ENCODE data around the gene ZDHHC14.

The ZDHHC14 gene

GRCh38 chr6:157631838-157632614 is 251.0 kb downstream of the ZDHHC14 start:
- no peak for DNase-seq

DNA sequence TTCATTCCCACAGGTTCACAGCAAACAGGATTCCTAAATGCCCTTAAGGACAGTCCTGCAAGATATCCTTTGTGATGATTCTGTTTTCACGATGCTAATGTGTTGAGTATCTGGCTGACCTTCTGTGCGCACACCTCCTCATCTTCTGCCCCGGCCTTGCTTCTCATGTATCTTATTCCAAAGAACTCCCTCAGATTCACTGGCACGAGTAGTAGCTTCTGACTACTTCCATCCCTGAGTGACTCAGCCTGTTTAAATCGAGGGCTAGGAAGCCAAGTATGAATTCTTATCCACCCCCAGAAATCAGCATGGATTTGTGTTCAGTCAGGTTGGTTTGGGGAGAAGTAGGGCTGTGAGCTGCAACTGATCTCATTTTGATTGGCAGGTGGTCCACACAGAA is 251.8 kb downstream of the ZDHHC14 start:
- DNase-seq, result no peak

GRCh38 chr6:157634546-157634945 is 253.6 kb downstream of the ZDHHC14 start:
- DNase-seq, result peak; percentile 21 to 28

GRCh38 chr6:157635388-157636244 is 254.6 kb downstream of the ZDHHC14 start:
- DNase-seq, result peak in 1 of 2 donors; percentile 15

DNA sequence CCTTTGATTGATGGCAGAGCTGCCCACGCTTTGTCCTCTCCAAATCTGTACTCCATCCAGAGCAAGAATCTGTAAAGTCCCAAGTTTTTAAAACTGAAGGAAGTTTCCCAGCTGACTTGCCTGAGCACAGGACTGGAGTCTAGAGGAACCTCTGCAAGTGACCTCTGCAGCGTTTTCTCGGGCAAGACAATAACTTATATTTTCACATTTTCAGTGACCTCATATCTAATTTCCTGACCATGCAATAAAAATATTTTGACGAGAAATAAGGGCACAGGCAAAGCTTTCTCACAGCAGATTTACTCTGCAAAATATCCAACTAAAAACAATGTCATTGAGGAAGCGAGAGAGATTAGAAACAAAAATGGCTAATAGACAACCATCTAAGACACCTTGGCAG is 256.5 kb downstream of the ZDHHC14 start:
- DNase-seq, result no peak

GRCh38 chr6:157637941-157638662 is 257.1 kb downstream of the ZDHHC14 start:
- no peak for DNase-seq

- DNase-seq, result no peak
Measured at GRCh38 chr6:157638779-157639178, 257.8 kb downstream of the ZDHHC14 start.

DNA sequence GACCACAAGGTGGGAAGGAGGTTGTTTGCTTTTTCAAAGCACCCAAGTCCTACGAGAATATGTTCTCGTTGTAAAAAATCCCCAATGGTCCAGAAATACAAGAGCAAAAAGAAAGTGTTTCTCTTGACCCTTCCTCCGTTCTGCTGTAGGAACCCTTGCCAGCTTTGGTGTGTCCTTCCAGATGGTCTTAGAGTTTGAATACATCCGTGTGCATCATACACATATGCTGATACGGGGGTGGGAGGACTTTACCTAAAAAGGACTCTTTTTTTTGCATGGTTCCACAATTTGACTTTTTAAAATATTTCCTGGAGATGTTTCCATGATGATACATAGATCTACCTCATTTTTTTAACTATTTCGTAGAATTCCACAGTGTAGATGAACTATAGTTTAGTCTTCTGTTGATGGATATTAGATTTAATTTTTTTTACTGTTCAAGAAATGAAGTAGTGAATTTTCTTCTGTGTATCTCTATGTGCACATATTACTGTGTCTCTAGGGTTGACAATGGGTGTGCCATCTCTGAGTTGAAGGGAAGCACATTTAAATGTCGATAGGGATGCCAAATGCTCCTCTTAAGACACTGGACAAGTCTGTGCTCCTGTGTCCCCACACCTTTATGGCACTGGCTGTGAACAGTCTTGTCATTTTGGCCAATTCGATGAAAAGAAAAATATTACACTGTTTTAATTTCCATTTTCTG is 259.9 kb downstream of the ZDHHC14 start:
- no peak for DNase-seq

DNA sequence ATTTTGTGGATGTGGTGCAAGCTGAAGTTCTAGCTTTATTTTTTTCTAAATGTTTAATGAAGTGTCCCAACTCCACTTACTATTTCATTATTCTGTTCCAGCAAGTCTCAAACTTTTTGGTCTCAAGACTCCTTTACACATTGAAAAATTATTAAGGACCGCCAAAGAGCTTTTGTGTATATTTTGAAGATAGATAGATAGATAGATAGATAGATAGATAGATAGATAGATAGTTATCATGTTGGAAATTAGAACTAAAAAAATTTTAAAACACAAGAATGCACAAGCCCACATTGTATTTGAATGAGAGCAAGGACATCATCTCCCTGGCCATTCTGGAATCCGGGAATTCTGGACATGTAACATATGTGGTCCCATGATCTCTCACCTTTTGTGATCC is 260.8 kb downstream of the ZDHHC14 start:
- no peak for DNase-seq

DNA sequence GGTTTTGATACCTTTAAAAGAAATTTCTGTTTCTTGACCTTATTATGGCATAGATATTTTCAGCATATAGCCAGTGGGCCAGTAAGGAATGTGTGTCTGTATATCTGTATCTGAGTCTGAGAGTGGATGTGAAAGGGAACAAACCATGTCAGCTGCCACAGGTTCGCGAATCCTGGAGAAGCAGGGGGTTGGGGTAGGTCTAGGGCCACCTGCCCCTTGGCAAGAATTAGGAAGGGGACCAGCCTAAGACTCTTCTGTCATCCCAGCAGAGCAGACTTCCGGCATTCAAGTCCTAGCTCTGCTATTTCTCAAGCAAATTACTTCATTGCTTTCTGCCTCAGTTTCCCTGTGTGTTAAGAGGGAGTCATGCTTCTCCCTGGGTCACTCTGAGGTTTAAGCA is 261.7 kb downstream of the ZDHHC14 start:
- DNase-seq, result no peak

DNA sequence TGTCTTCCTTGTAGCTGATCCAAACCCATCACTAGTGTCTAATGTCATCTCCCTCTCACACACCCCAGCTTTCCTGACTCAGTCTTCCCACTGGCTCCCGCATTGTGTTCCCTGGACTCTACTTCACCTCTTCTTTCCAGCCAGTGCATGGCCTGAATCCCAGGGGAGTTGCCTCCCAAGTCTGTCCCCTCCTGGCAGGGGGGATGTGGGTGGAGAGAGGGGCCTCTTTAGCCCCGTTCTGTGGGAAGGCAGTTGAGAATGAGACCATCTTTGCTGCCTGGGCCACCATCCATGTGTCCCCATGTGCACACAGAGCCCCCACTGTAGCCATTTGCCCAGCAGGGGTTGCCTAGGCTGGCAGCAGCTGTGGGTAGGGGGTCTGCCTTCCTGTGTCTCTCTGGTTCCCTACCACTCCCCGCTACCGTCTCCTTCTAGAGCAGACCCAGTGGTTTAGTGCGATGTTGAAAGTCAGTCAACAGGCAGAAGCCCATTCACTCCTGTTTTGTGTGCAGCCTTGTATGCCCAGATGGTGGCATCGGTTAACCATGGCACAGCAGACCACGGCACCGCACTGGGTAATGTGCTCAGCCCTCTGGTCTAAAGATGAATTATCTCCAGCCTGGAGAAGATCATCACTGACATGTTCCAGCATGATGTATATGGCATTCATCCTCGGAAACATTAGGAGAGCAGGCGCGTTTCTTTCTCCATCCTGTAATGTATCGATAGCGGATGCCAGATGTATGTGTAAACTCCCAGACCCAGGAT is 263.2 kb downstream of the ZDHHC14 start:
- no peak for DNase-seq

GRCh38 chr6:157645201-157645795 is 264.3 kb downstream of the ZDHHC14 start:
- DNase-seq, result no peak

- DNase-seq, result no peak
Measured at GRCh38 chr6:157646012-157646411, 265.0 kb downstream of the ZDHHC14 start.

GRCh38 chr6:157647261-157647915 is 266.4 kb downstream of the ZDHHC14 start:
- peak; percentile 26 to 34 for DNase-seq

DNA sequence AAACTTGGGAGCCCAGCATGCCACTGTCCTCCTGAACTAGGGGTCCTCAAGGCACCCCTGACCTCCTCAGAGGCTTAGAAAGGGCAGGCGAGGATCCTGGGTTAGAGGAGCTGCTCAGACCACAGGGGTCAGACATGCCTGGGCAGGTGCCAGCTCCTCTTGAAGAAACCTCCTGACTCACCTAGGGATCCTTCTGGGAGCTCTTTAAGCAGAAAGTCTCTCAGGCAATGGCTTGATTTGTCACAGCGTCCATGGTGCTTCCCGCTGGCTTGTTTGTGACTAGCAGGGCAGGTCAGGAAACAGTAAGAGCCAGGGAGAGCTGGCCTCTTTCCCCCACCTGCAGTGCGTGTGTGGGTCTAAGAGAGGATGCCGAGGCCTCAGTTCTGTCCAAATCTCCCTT is 267.6 kb downstream of the ZDHHC14 start:
- DNase-seq, result no peak

DNA sequence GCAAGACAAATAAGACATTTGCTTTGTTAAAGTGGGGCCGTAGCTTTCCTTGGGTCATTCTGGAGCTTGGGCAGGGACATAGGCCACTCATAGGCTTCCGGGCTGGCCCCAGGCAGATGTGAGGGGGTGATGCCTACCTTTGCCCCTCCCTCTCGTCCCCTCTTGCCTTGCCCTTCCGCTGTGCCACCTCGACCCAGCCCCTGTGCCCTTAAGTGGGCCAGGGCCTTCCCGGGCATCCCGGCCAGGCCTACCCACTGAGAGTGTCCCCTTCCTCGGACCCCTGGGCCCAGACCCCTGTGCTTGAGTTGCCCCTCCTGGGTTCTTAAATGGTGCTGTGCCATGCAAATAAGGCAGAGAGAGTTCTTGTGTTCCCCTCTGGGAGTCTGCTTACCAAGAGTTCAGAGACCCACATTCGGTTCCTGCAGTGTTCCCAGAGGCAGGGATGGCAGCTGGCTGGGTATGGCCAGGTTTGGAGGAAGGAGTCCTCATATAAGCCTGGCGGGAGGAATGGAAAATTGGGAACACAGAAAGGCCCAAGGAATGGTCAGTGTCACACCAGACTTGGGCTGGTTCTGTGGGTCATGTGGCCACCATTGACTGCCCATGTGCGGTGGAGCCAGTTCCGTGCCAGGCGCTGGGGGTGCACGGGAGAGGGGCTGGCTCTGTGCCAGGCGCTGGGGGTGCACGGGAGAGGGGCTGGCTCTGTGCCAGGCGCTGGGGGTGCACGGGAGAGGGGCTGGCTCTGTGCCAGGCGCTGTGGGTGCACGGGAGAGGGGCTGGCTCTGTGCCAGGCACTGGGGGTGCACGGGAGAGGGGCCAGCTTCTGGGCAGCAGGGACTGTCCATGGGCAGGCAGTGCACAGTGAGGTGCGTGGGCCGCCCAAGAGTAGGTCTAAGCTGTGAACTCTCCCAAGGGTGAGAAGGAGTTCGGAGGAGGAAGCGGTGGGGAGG is 268.6 kb downstream of the ZDHHC14 start:
- DNase-seq, result no peak

DNA sequence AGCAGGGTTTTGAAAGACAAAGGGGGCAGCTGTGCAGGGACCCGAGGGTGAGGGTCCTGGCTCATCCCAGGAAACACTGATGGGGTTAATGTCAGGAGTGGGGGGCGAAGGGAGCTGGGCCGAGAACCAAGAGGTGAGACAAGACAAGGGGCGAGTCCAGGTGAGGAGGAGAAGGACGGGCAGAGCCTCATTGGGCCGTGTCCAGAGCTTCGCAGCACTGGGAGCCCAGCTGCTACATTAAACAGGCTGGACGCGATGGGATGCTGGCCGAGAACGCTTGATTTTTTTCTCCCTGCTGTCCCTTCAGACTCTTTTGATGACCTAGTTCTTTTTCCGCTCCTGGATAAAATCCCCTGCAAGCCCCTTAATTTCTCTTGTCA is 269.3 kb downstream of the ZDHHC14 start:
- DNase-seq, result no peak

DNA sequence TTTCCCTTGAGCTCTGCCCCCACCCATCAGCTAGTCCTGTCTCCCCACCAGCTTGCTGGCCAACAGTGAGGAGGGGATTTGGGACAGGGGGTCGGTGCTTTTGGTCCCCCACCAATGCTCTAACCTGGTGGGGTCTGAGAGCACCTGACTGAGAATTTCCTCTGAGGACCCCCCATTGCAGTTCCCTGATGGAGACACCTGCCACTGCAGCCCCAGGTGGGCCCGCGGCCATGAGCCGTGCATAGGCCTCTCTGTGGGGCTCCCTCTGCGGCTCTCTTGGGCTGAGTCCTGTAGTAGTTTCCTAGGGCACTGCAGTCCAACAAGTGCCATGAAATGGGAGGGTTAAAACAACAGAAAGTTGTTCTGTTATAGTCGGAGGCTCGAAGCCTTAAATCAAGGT is 269.8 kb downstream of the ZDHHC14 start:
- DNase-seq, result no peak

DNA sequence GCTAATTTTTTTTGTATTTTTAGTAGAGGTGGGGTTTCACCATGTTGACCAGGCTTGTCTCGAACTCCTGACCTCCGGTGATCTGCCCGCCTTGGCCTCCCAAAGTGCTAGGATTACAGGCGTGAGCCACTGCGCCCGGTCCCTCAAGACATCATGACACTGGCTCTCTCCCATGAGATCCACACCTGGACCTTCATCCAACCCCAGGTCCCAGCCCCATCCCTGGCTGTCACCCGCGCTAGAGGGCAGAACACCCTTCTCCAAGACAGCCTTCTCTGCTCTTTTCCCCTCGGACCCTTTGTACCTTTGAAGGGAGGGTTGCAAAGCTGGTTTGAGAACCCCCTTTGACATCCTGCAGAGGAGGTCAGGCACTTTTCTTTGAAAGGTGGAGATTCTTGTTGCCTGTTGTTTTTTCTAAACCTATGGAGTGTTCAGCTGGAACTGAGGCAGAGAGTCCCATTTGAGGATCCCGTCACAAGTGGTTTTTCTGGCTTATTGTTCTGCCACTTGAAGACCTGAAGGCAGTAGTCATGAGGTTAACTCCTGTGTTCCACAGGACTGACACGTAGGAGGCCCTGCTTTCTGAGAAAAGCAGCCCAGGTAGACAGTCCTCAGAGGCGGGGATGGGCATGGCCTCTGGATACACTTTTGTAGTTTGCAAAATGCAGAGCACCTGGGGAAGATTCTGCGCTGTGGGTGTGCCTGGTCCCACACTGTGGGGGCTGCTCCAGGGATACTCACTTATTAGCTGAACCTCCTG is 270.9 kb downstream of the ZDHHC14 start:
- DNase-seq, result no peak
